ENCODE data around the gene SLC22A9.
"Not testable (repeated sequence)": the region's sequence is repeated elsewhere in the genome, so short reads cannot be mapped to it uniquely, and the experiment has no call there.

The SLC22A9 gene

GRCh38 chr11:63369165-63369970 lies at the start of gene SLC22A9:
TSS of gene SLC22A9 (plus strand) at chr11:63369785. CDS start at chr11:63370057, 272 bp downstream.
- ATAC-seq: no peak

- ATAC-seq: no peak
Measured at GRCh38 chr11:63321723-63322122, 47.9 kb upstream of the SLC22A9 start.

- ATAC-seq: not testable (repeated sequence)
Measured at GRCh38 chr11:63335089-63335488, 34.5 kb upstream of the SLC22A9 start.

- ATAC-seq: no peak
Measured at GRCh38 chr11:63337070-63337469, 32.5 kb upstream of the SLC22A9 start.

GRCh38 chr11:63343130-63343529 lies 26.5 kb upstream of the SLC22A9 start:
- no peak for ATAC-seq

GRCh38 chr11:63352144-63352543 lies 17.4 kb upstream of the SLC22A9 start:
- ATAC-seq: no peak

- ATAC-seq: no peak
Measured at GRCh38 chr11:63362196-63362793, 7.3 kb upstream of the SLC22A9 start.

- ATAC-seq: no peak
Measured at GRCh38 chr11:63369971-63370588, 495 bp downstream of the SLC22A9 start.

- no peak for ATAC-seq
Measured at GRCh38 chr11:63371396-63371795, 1.8 kb downstream of the SLC22A9 start.

GRCh38 chr11:63375434-63375833 lies 5.8 kb downstream of the SLC22A9 start:
- ATAC-seq: no peak

- ATAC-seq: no peak
Measured at GRCh38 chr11:63380130-63380529, 10.5 kb downstream of the SLC22A9 start.

GRCh38 chr11:63395697-63396096 lies 26.1 kb downstream of the SLC22A9 start:
- ATAC-seq: no peak

GRCh38 chr11:63404161-63404935 lies 34.8 kb downstream of the SLC22A9 start:
- ATAC-seq: no peak

GRCh38 chr11:63405114-63405513 lies 35.5 kb downstream of the SLC22A9 start:
- no peak for ATAC-seq

- no peak for ATAC-seq
Measured at GRCh38 chr11:63406458-63406857, 36.9 kb downstream of the SLC22A9 start.

- ATAC-seq: no peak
Measured at GRCh38 chr11:63417174-63417852, 47.7 kb downstream of the SLC22A9 start.

GRCh38 chr11:63427971-63428508 lies 58.5 kb downstream of the SLC22A9 start:
- no peak for ATAC-seq

GRCh38 chr11:63430731-63431130 lies 61.1 kb downstream of the SLC22A9 start:
- ATAC-seq: not testable (repeated sequence)

GRCh38 chr11:63435351-63435750 lies 65.8 kb downstream of the SLC22A9 start:
- ATAC-seq: not testable (repeated sequence)

- not testable (repeated sequence) for ATAC-seq
Measured at GRCh38 chr11:63435831-63436230, 66.2 kb downstream of the SLC22A9 start.

GRCh38 chr11:63443714-63444113 lies 74.1 kb downstream of the SLC22A9 start:
- ATAC-seq: peak; percentile 81 to 88

- ATAC-seq: peak; percentile 67 to 68
Measured at GRCh38 chr11:63444160-63444559, 74.6 kb downstream of the SLC22A9 start.

All from activated CD4-positive, CD25-positive, alpha-beta regulatory T cell treated with anti-CD3 and anti-CD28 coated beads, Interleukin-2, amount 50 U/mL, for 24 hours (primary cell).